Tibial artery (tissue), 4 donors: ENCODE results near the gene URI1.

Experiments
- DNase-seq, 2 donors: peaks; one replicate each; pipeline ENCODE4 v3.0.0-alpha.2; 2019
- H3K27ac ChIP-seq, 2 donors: fragments of 200-600 bp; sonication (generic) in 1 of 2; 1 replicate in 1 of 2; 2 replicates in 1 of 2; pipeline ENCODE4 v1.5.1; 2018 to 2019; ENCODE audit warnings: mild to moderate bottlenecking in 1 of 2
- H3K27me3 ChIP-seq, 2 donors: fragments of 200-600 bp; sonication (generic) in 1 of 2; one replicate each; pipeline versions ENCODE4 v1.5.1 to v1.6.0; 2016 to 2019
- H3K36me3 ChIP-seq, 3 donors: fragments of 200-600 bp; sonication (generic) in 2 of 3; one replicate each; pipeline ENCODE4 v1.5.1; 2016 to 2019; ENCODE audit warnings: mild to moderate bottlenecking in 2 of 3
- H3K4me1 ChIP-seq, 4 donors: fragments of 200-600 bp; sonication (generic) in 2 of 4; 1 replicate in 3 of 4; 2 replicates in 1 of 4; pipeline ENCODE4 v1.5.1; 2016 to 2019
- H3K4me3 ChIP-seq, 2 donors: fragments of 200-600 bp; sonication (generic) in 1 of 2; 1 replicate in 1 of 2; 2 replicates in 1 of 2; pipeline ENCODE4 v1.5.1; 2018 to 2019; ENCODE audit warnings: mild to moderate bottlenecking in 2 of 2
- H3K9me3 ChIP-seq, 3 donors: fragments of 200-600 bp; sonication (generic) in 1 of 3; one replicate each; pipeline ENCODE4 v1.5.1; 2016 to 2019
- CTCF ChIP-seq, 2 experiments: fragments of 200-600 bp in 1 of 2; fragments of 450-650 bp in 1 of 2; IDR thresholded peaks; one replicate each; pipeline ENCODE4 v1.5.1; 2017 to 2019; ENCODE audit warnings: antibody characterized with exemption in 2 of 2, mild to moderate bottlenecking in 1 of 2, moderate library complexity in 1 of 2
- intact Hi-C: fragments of 100-400 bp; cut with DNase I; formaldehyde crosslinking; loops from one replicate; pipeline ENCODE4 v1.15.0; 2023; ENCODE audit warnings: low total_unique reads

Gene URI1

DNA sequence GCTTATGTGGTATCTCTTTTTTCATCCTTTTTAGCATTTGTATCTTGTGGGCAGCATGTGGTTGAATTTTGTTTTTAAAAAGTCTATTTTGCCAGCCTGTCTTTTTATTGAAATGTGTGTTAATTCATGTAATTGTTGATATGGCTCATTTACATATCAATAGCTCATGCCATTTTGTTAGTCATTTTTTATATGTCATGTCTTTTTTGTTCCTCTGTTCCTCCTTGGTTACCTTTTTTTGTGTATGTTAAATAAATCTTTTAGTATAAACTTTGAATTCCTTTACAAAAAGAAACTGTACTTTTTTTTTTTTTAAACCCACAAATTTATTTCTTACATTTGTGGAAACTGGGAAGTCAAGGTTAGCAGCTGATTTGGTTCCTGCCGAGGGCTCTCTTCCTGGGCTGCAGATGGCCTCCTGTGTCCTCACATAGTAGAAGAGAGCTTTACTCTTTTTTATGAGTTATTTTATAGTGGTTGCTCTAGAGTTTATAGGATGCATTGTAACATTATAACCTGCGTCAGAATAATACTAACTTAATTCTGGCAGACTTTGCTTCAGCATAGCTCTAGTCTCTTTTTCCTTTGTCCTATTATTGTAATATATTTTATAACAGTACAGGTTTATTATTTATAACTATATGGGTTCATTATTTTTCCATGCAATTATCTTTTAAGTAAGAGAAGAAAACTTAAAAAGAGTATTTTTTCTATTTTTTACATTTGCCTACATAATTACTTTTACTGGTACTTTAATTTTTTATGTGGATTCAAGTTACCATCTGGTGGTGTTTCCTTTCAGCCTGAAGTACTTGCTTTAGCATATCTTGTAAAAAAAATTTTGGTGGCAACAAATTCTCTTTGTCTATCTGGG, 86.3 kb downstream of the URI1 start:
- no peaks in the 10 kb centered on the region for H3K27me3 ChIP-seq
- TF ChIP-seq CTCF (IDR thresholded peaks at IDR 0.05): no peak
- no peaks in the 10 kb centered on the region for H3K9me3 ChIP-seq
- intact Hi-C loops: no loop called here
- H3K27ac ChIP-seq: no peak overlapping the region
- no peaks in the 10 kb centered on the region for H3K4me1 ChIP-seq
- DNase-seq: no peak
- H3K4me3 ChIP-seq: no peak overlapping the region
- peaks cover 5 to 28% (median 16%) of the 10 kb centered on the region in 3 donors for H3K36me3 ChIP-seq

DNA sequence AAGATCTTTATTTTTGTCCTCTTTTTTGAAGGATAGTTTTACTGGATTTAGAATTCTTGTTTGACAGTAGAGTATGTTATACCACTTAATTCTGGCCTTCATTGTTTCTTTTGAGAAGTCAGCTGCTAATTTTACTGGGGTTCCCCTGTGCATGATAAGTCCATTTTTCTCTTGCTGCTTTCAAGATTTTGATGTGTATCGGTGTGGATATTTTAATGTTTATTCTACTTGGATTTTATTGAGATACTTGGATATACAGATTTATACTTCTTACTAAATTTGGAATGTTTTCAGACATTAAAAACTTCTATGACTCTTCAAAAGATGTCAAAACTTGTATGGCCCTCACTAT, 86.9 kb downstream of the URI1 start:
- H3K9me3 ChIP-seq: no peaks in the 10 kb centered on the region
- DNase-seq: no peak
- intact Hi-C loops: no loop called here
- TF ChIP-seq CTCF (IDR thresholded peaks at IDR 0.05): no peak
- no peaks in the 10 kb centered on the region for H3K27me3 ChIP-seq
- H3K4me3 ChIP-seq: no peak overlapping the region
- H3K36me3 ChIP-seq: peaks cover 5 to 28% (median 17%) of the 10 kb centered on the region in 3 donors
- no peaks in the 10 kb centered on the region for H3K4me1 ChIP-seq
- no peak overlapping the region for H3K27ac ChIP-seq

GRCh38 chr19:30029721-30030510, 87.9 kb downstream of the URI1 start:
- no peak for DNase-seq
- Histone ChIP-seq H3K4me3 (no peak overlapping the region), H3K27me3 (no peaks in the 10 kb centered on the region), H3K4me1 (no peaks in the 10 kb centered on the region), H3K36me3 (peaks cover 5 to 31% (median 22%) of the 10 kb centered on the region in 3 donors), H3K27ac (no peak overlapping the region), H3K9me3 (no peaks in the 10 kb centered on the region)
- TF ChIP-seq CTCF (IDR thresholded peaks at IDR 0.05): no peak
- intact Hi-C loops: no loop called here

DNA sequence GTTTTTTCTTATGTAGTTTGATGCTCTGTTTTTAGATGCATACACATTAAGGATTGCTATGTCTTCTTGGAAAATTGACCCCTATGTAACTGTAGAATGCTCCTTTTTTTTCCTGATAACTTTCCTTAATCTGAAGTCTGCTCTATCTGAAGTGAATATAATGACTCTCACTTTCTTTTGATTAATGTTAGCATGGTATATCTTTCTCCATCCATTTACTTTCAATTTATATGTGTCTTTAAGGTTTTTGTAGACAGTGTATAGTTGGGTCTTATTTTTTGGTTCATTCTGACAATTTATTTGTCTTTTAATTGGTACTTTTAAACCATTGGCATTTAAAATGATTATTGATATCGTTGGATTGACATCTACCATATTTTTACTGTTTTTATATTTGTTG, 92.3 kb downstream of the URI1 start:
- intact Hi-C loops: no loop called here
- TF ChIP-seq CTCF (IDR thresholded peaks at IDR 0.05): no peak
- H3K36me3 ChIP-seq: peaks cover 31 to 46% (median 32%) of the 10 kb centered on the region in 3 donors

DNA sequence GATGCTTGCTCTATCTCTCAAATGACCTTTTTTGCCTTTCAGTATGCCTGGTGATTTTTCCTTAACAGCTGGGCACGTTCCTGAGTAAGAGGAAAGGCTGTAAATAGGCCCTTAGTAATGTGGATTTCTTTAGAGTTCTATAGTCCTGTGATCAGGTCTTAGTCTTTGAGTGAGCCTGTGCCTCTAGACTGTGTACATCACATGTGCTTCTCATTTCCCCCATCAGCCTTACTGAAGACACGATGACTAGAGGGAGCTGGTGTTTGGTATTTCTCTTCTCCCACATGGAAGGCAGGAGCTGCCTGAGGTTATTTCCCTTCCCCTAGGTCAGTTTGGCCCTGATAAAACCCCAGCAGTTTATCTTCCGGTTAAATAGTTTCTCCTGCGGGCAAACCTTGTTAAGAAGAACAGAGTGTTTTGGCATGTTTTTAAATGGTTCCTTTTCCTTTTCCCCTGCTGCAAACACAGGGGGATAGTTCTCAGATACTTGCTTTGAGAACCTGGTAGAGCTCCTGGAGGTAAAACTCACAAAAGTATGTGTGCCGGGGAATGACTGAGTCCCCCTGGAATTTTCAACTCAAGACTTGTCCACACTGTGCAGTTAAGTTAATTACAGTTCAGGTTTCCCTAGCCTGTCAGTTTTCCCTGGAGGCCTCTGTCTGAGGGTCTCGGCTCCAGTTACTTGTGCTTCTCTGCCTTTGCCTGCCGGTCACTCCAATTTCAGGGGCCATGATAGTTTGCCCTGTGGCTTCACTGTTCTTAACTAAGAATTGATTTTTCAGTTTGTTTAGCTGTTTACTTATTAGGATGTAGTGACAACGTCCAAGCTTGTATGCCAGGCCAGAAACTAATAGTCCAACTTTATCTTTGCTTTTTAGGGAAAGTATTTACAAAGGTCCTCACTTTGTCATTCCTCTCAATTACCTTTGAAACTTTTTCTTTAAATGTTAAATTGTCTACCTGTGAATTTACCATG, 94.4 kb downstream of the URI1 start:
- H3K4me3 ChIP-seq: no peak overlapping the region
- peaks cover 0 to 4% (median 0%) of the 10 kb centered on the region in 3 donors for H3K9me3 ChIP-seq
- no peaks in the 10 kb centered on the region for H3K4me1 ChIP-seq
- H3K36me3 ChIP-seq: peaks cover 21 to 34% (median 26%) of the 10 kb centered on the region in 3 donors
- DNase-seq: no peak
- no peaks in the 10 kb centered on the region for H3K27me3 ChIP-seq
- no peak overlapping the region for H3K27ac ChIP-seq
- TF ChIP-seq CTCF (IDR thresholded peaks at IDR 0.05): no peak
- intact Hi-C loops: no loop called here

More for the DNA sequence above, 92.3 kb downstream of the URI1 start:
- no peak for DNase-seq
- Histone ChIP-seq H3K4me1 (no peaks in the 10 kb centered on the region), H3K27ac (no peak overlapping the region), H3K4me3 (no peak overlapping the region), H3K27me3 (no peaks in the 10 kb centered on the region), H3K9me3 (peaks cover 0 to 4% (median 0%) of the 10 kb centered on the region in 3 donors)
